ENCODE results near the gene EXOC3L4. TPM values are rescaled to one million over a fixed set of nuclear protein-coding genes. Genes with fewer than 3 reads are reported as not detected.

The EXOC3L4 gene
- polyA plus RNA-seq, 3 donors = 1.7 to 4.5 (median 1.7) TPM

- no peak overlapping the region for H3K27ac ChIP-seq (ENCODE audit: low read depth, low read length)
- 89 to 94% (median 90%) methylated on average over 11 of the region's 11 CpGs for WGBS, 3 donors
These were observed 6.9 kb downstream of the EXOC3L4 start for GRCh38 chr14:103101257-103101962.

- H3K27ac ChIP-seq (ENCODE audit: low read depth, low read length) = no peak overlapping the region
- 37 to 74% (median 50%) methylated on average over 73 to 85 of the region's 85 CpGs for WGBS, 3 donors
These were observed 7.6 kb downstream of the EXOC3L4 start for GRCh38 chr14:103101963-103102688.

GRCh38 chr14:103102689-103103260, 8.2 kb downstream of the EXOC3L4 start:
- 42 to 78% (median 51%) methylated on average over 39 of the region's 39 CpGs for WGBS, 3 donors
- no peak overlapping the region for H3K27ac ChIP-seq (ENCODE audit: low read depth, low read length)

- WGBS, 3 donors = 6 to 10% (median 7%) methylated on average over 65 to 68 of the region's 68 CpGs
- no peak overlapping the region for H3K27ac ChIP-seq (ENCODE audit: low read depth, low read length)
These were observed 9.2 kb downstream of the EXOC3L4 start for GRCh38 chr14:103103461-103104388.

- no peak overlapping the region for H3K27ac ChIP-seq (ENCODE audit: low read depth, low read length)
- WGBS, 3 donors = 7 to 17% (median 13%) methylated on average over 18 to 20 of the region's 20 CpGs
These were observed 9.8 kb downstream of the EXOC3L4 start for GRCh38 chr14:103104389-103104653.

- 4 to 8% (median 6%) methylated on average over 43 to 59 of the region's 59 CpGs for whole genome bisulfite sequencing, 3 donors
- H3K27ac ChIP-seq (ENCODE audit: low read depth, low read length) = no peak overlapping the region
These were observed 10.3 kb downstream of the EXOC3L4 start for GRCh38 chr14:103104654-103105452.

- H3K27ac ChIP-seq (ENCODE audit: low read depth, low read length) = no peak overlapping the region
These were observed 11.1 kb downstream of the EXOC3L4 start for GRCh38 chr14:103105580-103106150.

GRCh38 chr14:103107455-103107854, 12.9 kb downstream of the EXOC3L4 start:
- 95% methylated on average over 23 of the region's 23 CpGs for WGBS, 3 donors
- no peak overlapping the region for H3K27ac ChIP-seq (ENCODE audit: low read depth, low read length)

More at GRCh38 chr14:103105580-103106150, 11.1 kb downstream of the EXOC3L4 start:
- WGBS, 3 donors = 65 to 72% (median 69%) methylated on average over 9 of the region's 9 CpGs

GRCh38 chr14:103107941-103108748, 13.6 kb downstream of the EXOC3L4 start:
- WGBS, 3 donors = 88 to 92% (median 89%) methylated on average over 25 to 28 of the region's 28 CpGs
- H3K27ac ChIP-seq (ENCODE audit: low read depth, low read length) = no peak overlapping the region

- no peak overlapping the region for H3K27ac ChIP-seq (ENCODE audit: low read depth, low read length)
- WGBS, 3 donors = 26 to 70% (median 47%) methylated on average over 7 to 9 of the region's 9 CpGs
These were observed 14.3 kb downstream of the EXOC3L4 start for GRCh38 chr14:103108749-103109207.

GRCh38 chr14:103109535-103110441, 15.3 kb downstream of the EXOC3L4 start:
- WGBS, 3 donors = 40 to 66% (median 53%) methylated on average over 31 to 32 of the region's 32 CpGs

GRCh38 chr14:103110681-103111231, 16.2 kb downstream of the EXOC3L4 start:
- 32 to 61% (median 45%) methylated on average over 14 of the region's 14 CpGs for WGBS, 3 donors
- H3K27ac ChIP-seq (ENCODE audit: low read depth, low read length) = no peak overlapping the region

More at GRCh38 chr14:103109535-103110441, 15.3 kb downstream of the EXOC3L4 start:
- H3K27ac ChIP-seq (ENCODE audit: low read depth, low read length) = no peak overlapping the region

- no peak overlapping the region for H3K27ac ChIP-seq (ENCODE audit: low read depth, low read length)
These were observed 16.8 kb downstream of the EXOC3L4 start for GRCh38 chr14:103111232-103111868.

GRCh38 chr14:103112400-103113243, 18.1 kb downstream of the EXOC3L4 start:
- no peak overlapping the region for H3K27ac ChIP-seq (ENCODE audit: low read depth, low read length)
- WGBS, 3 donors = 42 to 57% (median 54%) methylated on average over 11 of the region's 11 CpGs

More at GRCh38 chr14:103111232-103111868, 16.8 kb downstream of the EXOC3L4 start:
- 33 to 73% (median 70%) methylated on average over 5 to 6 of the region's 6 CpGs for WGBS, 3 donors
